Stimulated activated CD8-positive, alpha-beta memory T cell treated with anti-CD3 and anti-CD28 coated beads, Interleukin-4, amount 100 ng/mL, for 4 hours (primary cell): ENCODE results near the gene PIGU.
"Not testable (repeated sequence)": the region's sequence is repeated elsewhere in the genome, so short reads cannot be mapped to it uniquely, and the experiment has no call there.

ENCODE experiments used
- DNase-seq, 2 donors: peaks; one replicate each; pipeline ENCODE4 v3.0.0-alpha.2; 2020; ENCODE audit warnings: low read depth in 2 of 2, low spot score in 1 of 2

Gene PIGU

DNA sequence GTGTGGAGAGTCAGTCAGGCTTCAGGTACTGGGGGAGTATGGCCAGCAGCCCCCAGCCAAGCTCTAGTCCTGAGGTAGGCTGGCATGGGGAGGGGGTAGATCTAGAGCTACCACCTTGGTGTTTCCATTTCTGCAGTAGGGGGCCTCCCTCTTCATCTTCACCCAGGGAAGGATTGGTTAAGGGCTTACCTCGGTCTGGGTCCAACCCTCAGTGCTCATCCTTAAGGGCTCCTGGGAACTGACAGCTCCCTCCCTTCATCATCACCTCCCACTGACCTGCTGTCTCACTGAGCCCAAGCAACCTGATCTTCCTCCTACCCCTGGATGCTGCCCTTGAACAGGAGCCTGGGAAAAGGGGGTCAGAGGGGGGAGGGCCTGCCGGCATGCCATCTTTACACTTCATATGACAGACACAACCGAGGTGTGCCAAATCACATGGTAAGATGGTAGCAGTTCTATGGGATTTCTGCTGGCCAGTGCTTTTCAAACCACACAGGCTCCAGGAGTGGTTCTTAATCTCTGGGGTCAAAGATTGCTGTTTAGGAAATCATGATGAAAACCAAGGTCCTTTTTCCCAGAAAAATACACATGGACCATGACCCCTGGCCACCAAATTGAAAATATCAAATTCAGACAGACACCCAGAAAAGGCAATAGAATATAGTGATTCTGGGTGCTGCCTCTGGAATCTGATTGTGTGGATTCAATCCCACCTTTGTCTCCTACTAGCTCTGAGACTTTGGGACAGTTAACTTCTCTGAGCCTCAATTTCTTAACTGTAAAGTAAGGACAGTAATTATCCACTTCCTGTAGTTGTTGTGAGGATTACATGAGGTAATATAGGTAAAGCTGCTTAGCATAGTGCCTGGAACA, 30.3 kb upstream of the PIGU start:
- no peak for DNase-seq

- no peak for DNase-seq
Observed at GRCh38 chr20:34706302-34706875, 29.5 kb upstream of the PIGU start.

DNA sequence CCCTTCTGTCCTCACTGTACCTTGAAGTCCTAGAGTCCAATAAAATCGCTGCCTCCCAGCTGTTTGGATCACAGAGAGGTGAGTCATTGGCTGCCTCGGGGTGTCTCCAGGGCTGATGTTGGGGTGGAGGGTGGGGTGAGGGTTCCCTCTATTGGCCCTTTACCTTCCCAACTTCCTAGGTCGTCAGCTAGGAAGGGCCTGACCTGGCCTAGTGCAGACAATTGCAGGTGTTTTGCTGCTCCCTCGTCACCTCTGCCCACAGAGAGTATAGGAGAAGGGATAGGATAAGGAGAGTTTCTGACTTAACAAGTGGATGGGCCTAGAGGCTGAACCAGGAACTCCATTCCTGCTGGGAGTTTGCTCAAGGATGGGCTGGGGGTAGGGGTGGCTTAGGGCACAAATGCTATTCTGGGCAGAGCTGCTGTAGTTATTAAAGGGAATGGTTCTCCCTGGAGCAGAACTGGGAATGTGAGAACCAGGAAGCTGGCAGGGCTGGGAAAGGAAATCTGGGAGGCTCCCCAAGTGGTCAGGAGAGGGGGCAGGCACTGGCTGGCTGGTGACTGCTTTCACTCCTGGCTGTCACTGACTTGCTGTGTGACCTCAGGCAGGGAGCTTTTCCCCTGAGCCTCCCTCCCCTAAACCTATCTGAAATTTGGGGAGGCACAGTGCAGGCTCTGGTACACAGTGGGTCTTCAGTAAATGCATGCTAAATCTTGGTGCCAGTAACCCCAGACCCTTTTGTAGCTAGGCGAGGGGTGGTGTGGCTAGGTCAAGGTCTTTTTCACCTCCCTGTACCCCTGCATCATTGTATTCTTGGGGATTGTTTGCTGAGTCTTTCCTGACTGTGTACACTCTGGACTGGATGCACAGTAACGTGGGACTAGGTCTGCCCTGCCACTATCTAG, 28.8 kb upstream of the PIGU start:
- DNase-seq, result no peak

DNA sequence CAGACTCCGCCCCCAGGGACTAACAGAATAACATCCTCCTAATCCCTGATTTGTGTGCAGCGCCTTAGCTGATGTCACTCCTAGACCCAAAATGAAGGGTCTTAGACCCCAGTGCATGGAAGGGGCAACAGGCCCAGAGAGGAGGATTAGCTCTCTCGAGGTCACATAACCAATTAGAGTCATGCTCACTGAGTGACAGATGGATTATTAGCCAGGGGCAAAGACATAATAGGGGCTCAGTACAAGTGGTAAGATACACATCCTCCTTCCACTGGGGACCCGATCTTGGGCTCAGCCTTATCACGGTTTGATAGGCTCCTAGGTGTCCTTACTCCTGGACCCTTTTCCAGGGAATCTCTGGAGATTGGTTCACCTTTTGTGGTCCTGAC, 28.1 kb upstream of the PIGU start:
- DNase-seq, result no peak

GRCh38 chr20:34704177-34705007, 27.5 kb upstream of the PIGU start, which contains the start of gene TP53INP2:
TSS of gene TP53INP2 (plus strand) at chr20:34704344. CDS start at chr20:34708740, 4,396 bp downstream.
- peak; percentile 58 to 70 for DNase-seq

DNA sequence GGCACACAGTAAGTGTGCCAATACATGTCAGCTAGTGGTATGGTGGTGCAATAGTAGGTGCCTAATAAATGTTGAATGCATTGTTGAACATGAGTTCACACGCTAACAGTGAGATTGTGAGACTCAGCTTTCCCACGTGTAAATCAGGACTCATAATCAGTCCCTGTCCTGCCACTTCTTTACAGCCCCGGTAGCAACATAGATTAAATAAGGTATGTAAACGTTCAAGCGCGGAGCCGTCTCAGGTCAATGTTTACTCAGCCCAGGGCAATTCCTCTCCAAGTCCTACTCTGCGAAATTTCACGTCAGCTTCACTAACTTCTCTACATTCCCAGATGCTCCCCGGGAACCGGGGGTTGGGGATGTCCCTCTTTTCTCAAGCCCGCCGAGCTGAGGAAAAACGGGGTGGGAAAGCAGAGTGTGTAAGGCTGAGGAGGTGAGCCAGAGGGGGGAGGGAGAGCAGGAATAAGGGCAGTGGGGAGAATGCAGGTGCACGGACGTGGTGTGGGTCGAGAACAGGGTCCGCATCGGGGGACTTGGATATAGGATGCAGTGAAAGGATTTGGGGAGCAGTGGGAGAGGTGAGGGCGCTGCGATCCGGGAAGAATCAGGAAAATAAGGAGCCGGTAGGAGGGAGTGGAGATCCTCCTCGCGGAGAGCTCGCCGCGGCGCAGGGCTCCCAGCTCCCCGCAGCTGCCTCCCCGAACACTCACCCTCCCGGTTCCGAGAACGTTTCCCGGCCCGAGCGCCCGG, 26.7 kb upstream of the PIGU start:
- DNase-seq, result no peak

GRCh38 chr20:34703061-34703423, 26.1 kb upstream of the PIGU start:
- DNase-seq, result no peak

- no peak for DNase-seq
Observed at GRCh38 chr20:34701405-34702085, 24.7 kb upstream of the PIGU start.

DNA sequence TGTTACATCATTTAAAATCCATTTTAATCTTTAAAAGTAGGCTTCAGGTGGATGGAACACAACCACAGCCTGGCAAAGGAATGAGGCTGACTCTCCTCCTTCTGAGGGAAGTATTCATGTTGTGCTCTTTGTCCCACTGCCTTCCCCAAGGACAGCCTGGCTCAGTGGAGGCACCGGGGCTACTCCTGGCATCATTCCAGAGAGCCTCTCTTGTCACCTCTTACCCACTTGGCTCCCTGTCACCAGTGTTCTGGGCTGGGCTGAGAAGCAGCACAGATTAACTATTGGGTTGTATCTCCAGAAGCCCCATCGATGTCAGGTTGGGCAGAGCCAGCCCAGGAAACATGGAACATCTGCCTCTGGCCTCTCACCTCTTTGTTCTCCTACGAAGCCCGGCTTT, 16.5 kb upstream of the PIGU start:
- DNase-seq, result no peak

DNA sequence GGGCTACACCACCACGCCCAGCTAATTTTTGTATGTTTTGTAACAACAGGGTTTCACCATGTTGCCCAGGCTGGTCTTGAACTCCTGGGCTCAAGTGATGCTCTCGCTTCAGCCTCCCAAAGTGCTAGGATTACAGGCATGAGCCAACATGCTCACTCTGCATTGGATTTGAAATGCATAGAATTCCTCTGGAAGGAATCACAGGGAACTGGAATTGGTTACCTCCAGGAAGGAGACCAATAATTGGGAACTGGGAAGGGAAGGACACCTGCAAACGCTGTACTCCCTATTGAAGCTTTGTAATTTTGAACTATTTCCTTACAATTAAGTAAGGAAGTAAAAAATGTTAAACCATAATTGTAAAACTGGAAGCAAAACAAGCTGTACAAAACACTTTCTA, 14.9 kb upstream of the PIGU start:
- DNase-seq, result no peak

DNA sequence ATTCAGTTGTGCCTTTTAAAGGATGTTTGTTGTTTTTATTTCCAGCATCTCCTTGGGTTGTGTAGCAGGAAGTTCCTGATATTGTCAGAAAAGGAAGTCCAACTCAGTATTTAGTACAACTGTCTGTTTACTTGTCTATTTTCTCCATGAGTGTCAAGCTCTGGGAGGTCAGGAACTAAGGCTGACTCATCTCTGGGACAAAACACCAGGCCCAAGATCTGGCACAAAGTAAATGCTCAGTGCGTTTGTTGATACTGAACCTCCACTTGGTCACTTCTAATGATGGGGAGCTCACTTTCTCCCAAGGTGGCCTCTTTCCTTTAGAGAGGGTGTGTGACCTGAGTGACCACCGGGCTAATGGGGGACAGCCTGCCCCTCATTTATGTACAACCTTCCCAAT, 12.6 kb upstream of the PIGU start:
- DNase-seq, result no peak

DNA sequence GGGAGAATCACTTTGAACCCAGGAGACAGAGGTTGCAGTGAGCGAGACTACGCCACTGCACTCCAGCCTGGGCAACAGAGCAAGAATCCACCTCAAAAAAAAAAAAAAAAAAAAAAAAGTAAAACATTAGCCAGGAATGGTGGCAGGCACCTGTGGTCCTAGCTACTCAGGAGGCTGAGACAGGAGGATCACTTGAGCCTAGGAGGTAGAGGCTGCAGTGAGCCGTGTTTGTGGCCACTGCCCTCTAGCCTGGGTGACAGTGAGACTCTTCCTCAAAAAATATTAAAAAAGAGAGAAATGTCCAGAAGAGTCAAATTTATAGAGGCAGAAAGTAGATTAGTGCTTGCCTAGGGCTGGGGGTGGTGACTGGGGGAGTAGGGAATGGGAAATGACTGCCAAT, 6.8 kb upstream of the PIGU start:
- DNase-seq, result no peak

DNA sequence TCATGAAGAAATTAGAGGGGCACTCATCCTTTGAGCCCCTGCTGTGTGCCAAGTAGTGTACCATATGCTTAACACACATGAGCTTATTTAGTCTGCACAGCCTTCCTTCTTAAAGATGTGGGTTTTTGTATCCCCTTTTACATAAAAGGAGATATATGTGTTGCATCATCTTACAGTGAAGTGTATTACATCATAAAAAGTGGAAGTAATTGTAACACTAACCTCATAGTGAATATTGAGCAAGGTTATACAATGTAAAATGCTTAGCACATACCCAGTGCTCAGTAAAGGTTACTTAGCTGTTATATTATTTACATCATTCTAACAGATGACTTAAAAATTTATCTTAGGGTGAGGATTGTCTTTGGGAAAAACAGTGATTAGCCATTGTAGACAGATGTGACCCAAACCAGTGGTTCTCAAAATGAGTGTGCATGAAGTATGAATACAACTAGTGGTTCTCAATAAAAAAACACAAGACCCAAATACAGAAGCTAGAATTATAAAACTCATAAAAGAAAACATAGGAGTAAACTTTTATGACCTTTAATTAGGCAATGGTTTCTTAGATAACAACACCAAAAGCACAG, 3.8 kb upstream of the PIGU start:
- DNase-seq, result no peak

- DNase-seq, result no peak
Observed at GRCh38 chr20:34675993-34676641, 775 bp downstream of the PIGU start.

DNA sequence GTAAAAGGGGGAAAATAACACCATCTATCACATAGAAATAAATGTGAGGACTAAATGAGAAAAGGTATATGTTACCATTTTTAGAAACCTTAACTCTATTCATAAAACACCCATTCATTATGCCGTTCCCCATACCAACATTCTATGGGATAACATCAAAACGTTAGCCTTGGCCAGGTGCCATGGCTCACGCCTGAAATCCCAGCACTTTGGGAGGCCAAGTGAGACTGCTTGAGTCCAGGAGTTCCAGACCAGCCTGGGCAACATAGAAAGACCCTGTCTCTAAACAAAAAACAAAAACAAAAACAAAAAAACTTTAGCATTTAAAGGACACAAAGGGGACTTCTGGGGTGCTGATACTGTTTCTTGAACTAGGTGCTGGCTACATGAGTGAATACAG, 1.3 kb downstream of the PIGU start:
- no peak for DNase-seq

DNA sequence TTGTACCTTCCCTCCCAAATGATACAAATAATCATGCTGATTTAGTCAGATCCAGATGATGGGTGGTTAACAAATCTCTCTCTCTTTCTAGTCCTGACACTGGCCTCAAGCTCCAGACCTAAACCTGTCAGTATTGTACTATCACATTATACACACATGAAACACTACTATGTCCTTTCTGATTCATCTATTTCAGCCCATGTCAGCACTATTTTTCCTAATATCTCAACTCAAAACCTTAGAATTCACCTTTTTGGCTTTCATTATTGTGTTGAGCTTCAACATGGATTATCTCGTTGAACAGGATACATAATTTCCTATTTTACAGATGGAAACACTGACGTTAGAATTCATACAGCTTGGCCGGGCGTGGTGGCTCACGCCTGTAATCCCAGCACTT, 3.5 kb downstream of the PIGU start:
- DNase-seq, result no peak

GRCh38 chr20:34669094-34669493, 7.8 kb downstream of the PIGU start:
- no peak for DNase-seq

- DNase-seq, result not testable (repeated sequence)
Observed at GRCh38 chr20:34664751-34665150, 12.1 kb downstream of the PIGU start.
